OCI-LY3 (cell line): ENCODE data around the gene SETD9.

Experiments used
- H2AFZ ChIP-seq: fragments of 200-600, 300-600 bp; shearing (Covaris generic); 2 replicates; pipeline ENCODE4 v1.6.0; 2014; ENCODE audit warnings: antibody characterized with exemption, low read depth, low read length
- H3K27ac ChIP-seq: fragments of 200-600, 300-600 bp; sonication (generic); 2 replicates; pipeline ENCODE4 v1.5.1; 2014; ENCODE audit warnings: mild to moderate bottlenecking, low read length, moderate library complexity, mixed read lengths
- H3K27me3 ChIP-seq: fragments of 200-600, 300-600 bp; sonication (generic); 2 replicates; pipeline ENCODE4 v1.6.1; 2014; ENCODE audit warnings: low read depth, low read length, mixed read lengths
- H3K36me3 ChIP-seq: fragments of 200-600, 300-600 bp; sonication (generic); replicated peaks from 2 replicates; pipeline ENCODE3; 2014; ENCODE audit warnings: low read depth, low read length, mixed read lengths
- H3K4me1 ChIP-seq: fragments of 300-600, 200-600 bp; sonication (generic); 2 replicates; pipeline ENCODE4 v1.6.1; 2014; ENCODE audit warnings: low read length, mixed read lengths
- H3K4me2 ChIP-seq: fragments of 200-600, 300-600 bp; sonication (generic); 2 replicates; pipeline ENCODE4 v1.6.1; 2014; ENCODE audit warnings: low read length, mixed read lengths
- H3K4me3 ChIP-seq: fragments of 300-600, 200-600 bp; sonication (generic); 2 replicates; pipeline ENCODE4 v1.5.1; 2014; ENCODE audit warnings: antibody characterized with exemption, mild to moderate bottlenecking, low read length, moderate library complexity
- H3K79me2 ChIP-seq: fragments of 300-600, 200-600 bp; shearing (Covaris generic); 2 replicates; pipeline ENCODE4 v1.6.1; 2014; ENCODE audit warnings: mild to moderate bottlenecking, low read length, mixed read lengths
- H3K9ac ChIP-seq: fragments of 300-600, 200-600 bp; shearing (Covaris generic); 2 replicates; pipeline ENCODE4 v1.6.0; 2014; ENCODE audit warnings: mild to moderate bottlenecking, low read length, moderate library complexity
- H3K9me3 ChIP-seq: fragments of 200-600, 300-600 bp; shearing (Covaris generic); 2 replicates; pipeline ENCODE4 v1.6.1; 2014; ENCODE audit warnings: low read length, mixed read lengths; ENCODE audit not compliant: insufficient read depth
- H4K20me1 ChIP-seq: fragments of 200-600, 300-600 bp; sonication (generic); 2 replicates; pipeline ENCODE4 v1.6.1; 2016; ENCODE audit warnings: low read length, mixed read lengths; ENCODE audit not compliant: insufficient read depth
- EZH2phosphoT487 ChIP-seq: fragments of 200-600 bp; shearing (Covaris generic); IDR thresholded peaks from 2 replicates; pipeline ENCODE4 v1.6.1; 2018; ENCODE audit warnings: antibody characterized with exemption, mixed run types, low read depth
- TF ChIP-seq, protein P1 (sequence below): fragments of 200-600, 300-600 bp; sonication (generic); IDR thresholded peaks from 2 replicates; pipeline ENCODE4 v1.5.1; 2014; ENCODE audit warnings: antibody characterized with exemption, low read length, low read depth

The SETD9 gene

GRCh38 chr5:56950626-56951125, 41.3 kb downstream of the SETD9 start:
- Histone ChIP-seq H3K9me3 (no peaks in the 10 kb centered on the region), H2AFZ (no peak overlapping the region), H3K4me3 (peak overlapping the region; percentile 95), H3K36me3 (no peaks in the 10 kb centered on the region), H3K4me2 (peak overlapping the region; percentile 95), H3K27me3 (peaks cover 16% of the 10 kb centered on the region), H4K20me1 (peaks cover 7% of the 10 kb centered on the region; the same call in 1 of the 2 replicates), H3K27ac (no peak overlapping the region), H3K79me2 (peaks cover 14% of the 10 kb centered on the region; the same call in 1 of the 2 replicates), H3K9ac (peak overlapping the region; percentile 78), H3K4me1 (peaks cover 10% of the 10 kb centered on the region; the same call in 1 of the 2 replicates)
- no peak for TF ChIP-seq EZH2phosphoT487
- TF ChIP-seq, protein P1, sequence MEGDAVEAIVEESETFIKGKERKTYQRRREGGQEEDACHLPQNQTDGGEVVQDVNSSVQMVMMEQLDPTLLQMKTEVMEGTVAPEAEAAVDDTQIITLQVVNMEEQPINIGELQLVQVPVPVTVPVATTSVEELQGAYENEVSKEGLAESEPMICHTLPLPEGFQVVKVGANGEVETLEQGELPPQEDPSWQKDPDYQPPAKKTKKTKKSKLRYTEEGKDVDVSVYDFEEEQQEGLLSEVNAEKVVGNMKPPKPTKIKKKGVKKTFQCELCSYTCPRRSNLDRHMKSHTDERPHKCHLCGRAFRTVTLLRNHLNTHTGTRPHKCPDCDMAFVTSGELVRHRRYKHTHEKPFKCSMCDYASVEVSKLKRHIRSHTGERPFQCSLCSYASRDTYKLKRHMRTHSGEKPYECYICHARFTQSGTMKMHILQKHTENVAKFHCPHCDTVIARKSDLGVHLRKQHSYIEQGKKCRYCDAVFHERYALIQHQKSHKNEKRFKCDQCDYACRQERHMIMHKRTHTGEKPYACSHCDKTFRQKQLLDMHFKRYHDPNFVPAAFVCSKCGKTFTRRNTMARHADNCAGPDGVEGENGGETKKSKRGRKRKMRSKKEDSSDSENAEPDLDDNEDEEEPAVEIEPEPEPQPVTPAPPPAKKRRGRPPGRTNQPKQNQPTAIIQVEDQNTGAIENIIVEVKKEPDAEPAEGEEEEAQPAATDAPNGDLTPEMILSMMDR, result no peak

DNA sequence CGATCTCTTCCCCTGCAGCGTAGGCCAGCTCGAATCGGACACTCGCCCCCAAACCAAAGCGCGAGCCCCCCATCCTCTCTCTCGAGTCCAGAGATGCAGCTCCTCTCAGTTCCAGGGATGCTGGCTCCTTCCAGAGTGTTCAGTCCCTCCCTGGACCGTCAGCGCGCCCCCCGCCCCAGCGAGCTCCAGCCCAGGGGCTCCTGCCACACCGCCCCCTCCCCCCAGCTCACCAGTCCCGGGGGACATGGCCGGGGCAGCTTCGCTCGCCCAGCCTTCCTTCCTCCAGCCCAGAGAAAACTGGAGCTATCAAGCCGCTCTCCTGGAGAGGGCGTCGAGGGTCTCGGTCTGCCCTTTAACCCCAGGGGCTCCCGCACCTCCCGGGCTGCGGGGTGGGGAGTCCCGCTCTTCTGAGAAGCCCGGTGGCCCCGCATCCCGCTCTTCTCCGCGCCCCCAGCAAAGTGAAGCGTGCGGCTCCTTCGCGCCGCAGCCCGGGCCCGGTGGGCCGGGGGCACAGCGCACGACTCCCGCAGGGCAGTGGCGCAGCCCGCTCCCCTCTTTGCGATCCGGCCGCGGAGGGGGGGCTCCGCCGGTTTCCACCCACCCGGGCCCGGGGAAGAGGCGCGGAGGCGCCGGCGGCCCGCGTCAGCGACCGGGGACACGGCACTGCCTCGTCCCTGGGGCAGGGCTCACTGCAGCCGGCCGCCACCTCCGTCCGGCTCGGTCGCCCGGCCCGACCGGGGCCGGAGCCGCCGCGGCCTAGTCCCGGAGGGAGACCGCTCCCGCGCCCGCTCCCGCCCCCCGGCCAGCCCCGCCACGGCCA, 41.9 kb downstream of the SETD9 start:
- Histone ChIP-seq H3K4me1 (peaks cover 11% of the 10 kb centered on the region; the same call in 1 of the 2 replicates), H3K27ac (no peak overlapping the region), H3K27me3 (peaks cover 16% of the 10 kb centered on the region), H4K20me1 (peaks cover 7% of the 10 kb centered on the region; the same call in 1 of the 2 replicates), H3K4me2 (peak overlapping the region; percentile 95), H2AFZ (no peak overlapping the region), H3K4me3 (peak overlapping the region; percentile 95), H3K9me3 (no peaks in the 10 kb centered on the region), H3K36me3 (no peaks in the 10 kb centered on the region), H3K9ac (peak overlapping the region; percentile 78), H3K79me2 (peaks cover 14% of the 10 kb centered on the region; the same call in 1 of the 2 replicates)
- TF ChIP-seq, protein P1, result no peak
- no peak for TF ChIP-seq EZH2phosphoT487

GRCh38 chr5:56951946-56952691, 42.7 kb downstream of the SETD9 start, which contains the start of gene MIER3:
TSS of gene MIER3 (minus strand) at chr5:56952123. CDS start at chr5:56952102, 21 bp downstream.
- peaks cover 7% of the 10 kb centered on the region; the same call in 1 of the 2 replicates for H4K20me1 ChIP-seq
- H3K4me3 ChIP-seq, result peak within 1 kb of the TSS; percentile 95
- peaks cover 14% of the 10 kb centered on the region; the same call in 1 of the 2 replicates for H3K79me2 ChIP-seq
- peaks cover 11% of the 10 kb centered on the region; the same call in 1 of the 2 replicates for H3K4me1 ChIP-seq
- no peaks in the 10 kb centered on the region for H3K9me3 ChIP-seq
- H3K9ac ChIP-seq, result peak within 1 kb of the TSS; percentile 78
- TF ChIP-seq, protein P1, result no peak
- no peak for TF ChIP-seq EZH2phosphoT487
- H3K36me3 ChIP-seq, result no peaks in the 10 kb centered on the region
- peak within 1 kb of the TSS; percentile 99 for H2AFZ ChIP-seq
- H3K27me3 ChIP-seq, result peaks cover 16% of the 10 kb centered on the region
- peak within 1 kb of the TSS; percentile 95 for H3K4me2 ChIP-seq
- H3K27ac ChIP-seq, result no peak within 1 kb of the TSS
